GM23248 (cell line): Measurements from ENCODE around the gene ACOX3. TPM values are rescaled to one million over a fixed set of nuclear protein-coding genes. Genes with fewer than 3 reads are reported as not detected.
A peak's percentile ranks its signal among the peaks of the same experiment; 100 is the strongest.

Experiments
- DNase-seq: peaks from one replicate; pipeline ENCODE4 v3.0.0-alpha.2; 2015
- H2AFZ ChIP-seq: fragments of 200-600 bp; sonication (generic); 2 replicates; pipeline ENCODE4 v1.6.1; 2016; ENCODE audit warnings: antibody characterized with exemption
- H3F3A ChIP-seq: fragments of 200-600 bp; sonication (generic); 2 replicates; pipeline ENCODE4 v1.6.1; 2016; ENCODE audit warnings: mild to moderate bottlenecking, antibody characterized with exemption, mixed run types; ENCODE audit not compliant: insufficient read depth
- H3K27ac ChIP-seq: fragments of 200-600 bp; sonication (generic); 2 replicates; pipeline ENCODE4 v1.5.1; 2016; ENCODE audit warnings: mild to moderate bottlenecking
- H3K27me3 ChIP-seq: fragments of 200-600 bp; sonication (generic); replicated peaks from 2 replicates; pipeline ENCODE4 v1.6.1; 2016; ENCODE audit warnings: mild to moderate bottlenecking; ENCODE audit not compliant: insufficient read depth
- H3K36me3 ChIP-seq: fragments of 200-600 bp; sonication (generic); 2 replicates; pipeline ENCODE4 v1.6.1; 2016; ENCODE audit warnings: low read depth, mild to moderate bottlenecking
- H3K4me1 ChIP-seq: fragments of 200-600 bp; sonication (generic); 2 replicates; pipeline ENCODE4 v1.6.1; 2016; ENCODE audit warnings: mild to moderate bottlenecking; ENCODE audit not compliant: insufficient read depth
- H3K4me2 ChIP-seq: fragments of 200-600 bp; sonication (generic); one replicate; pipeline ENCODE4 v1.6.1; 2016; ENCODE audit warnings: mild to moderate bottlenecking; ENCODE audit not compliant: unreplicated experiment
- H3K4me3 ChIP-seq: fragments of 200-600 bp; sonication (generic); 2 replicates; pipeline ENCODE4 v1.5.1; 2016; ENCODE audit warnings: mild to moderate bottlenecking
- H3K79me2 ChIP-seq: fragments of 200-600 bp; sonication (generic); 2 replicates; pipeline ENCODE4 v1.6.1; 2016; ENCODE audit warnings: mild to moderate bottlenecking; ENCODE audit not compliant: insufficient read depth
- H3K9ac ChIP-seq: fragments of 200-600 bp; sonication (generic); 2 replicates; pipeline ENCODE4 v1.6.1; 2016; ENCODE audit warnings: mild to moderate bottlenecking
- H3K9me2 ChIP-seq: fragments of 200-600 bp; sonication (generic); 2 replicates; pipeline ENCODE4 v1.6.1; 2016; ENCODE audit warnings: mixed run types, mild to moderate bottlenecking, moderate library complexity; ENCODE audit not compliant: insufficient read depth
- H3K9me3 ChIP-seq: fragments of 200-600 bp; sonication (generic); one replicate; pipeline ENCODE4 v1.6.1; 2017; ENCODE audit warnings: low read depth
- H4K20me1 ChIP-seq: fragments of 200-600 bp; sonication (generic); 2 replicates; pipeline ENCODE4 v1.6.0; 2016; ENCODE audit not compliant: insufficient read depth
- EZH2 ChIP-seq: fragments of 200-600 bp; sonication (generic); IDR thresholded peaks from 2 replicates; pipeline ENCODE4 v1.6.1; 2018; ENCODE audit warnings: antibody characterized with exemption, mild to moderate bottlenecking; ENCODE audit not compliant: insufficient read depth, poor library complexity, severe bottlenecking
- EZH2phosphoT487 ChIP-seq: fragments of 200-600 bp; sonication (generic); IDR thresholded peaks from 2 replicates; pipeline ENCODE4 v1.6.1; 2018; ENCODE audit warnings: antibody characterized with exemption, moderate library complexity, mild to moderate bottlenecking, low read depth; ENCODE audit not compliant: insufficient read depth
- WGBS, 2 experiments: methylation state at CpG; one replicate each; pipeline ENCODE4 v1.1.6; 2015 to 2017; ENCODE audit warnings: low lambda C conversion rate in 2 of 2, low coverage in 1 of 2; ENCODE audit errors: missing lambda C conversion rate in 2 of 2; 5-methylcytosine and 5-hydroxymethylcytosine counted together
- in situ Hi-C: fragments of 300-500 bp; cut with MboI; formaldehyde crosslinking; loops from 2 replicates; pipeline ENCODE4 v1.15.0; 2020
- polyA plus RNA-seq: library from polyadenylated mRNA; unstranded; fragments of >200 nt; fragmentation: Nextera tagmentation; extraction: Ambion mirVana; gene quantifications from 2 replicates; pipeline ENCODE4 v1.2.1, GENCODE V29; 2016
- total RNA-seq: library from RNA; depleted of rRNA; stranded (reverse); fragments of >200 nt; shearing (Covaris generic); gene quantifications from 2 replicates; pipeline ENCODE4 v1.2.3, GENCODE V29; 2014

Gene ACOX3
- total and polyA plus RNA-seq, 2 experiments from 2014 or later: 24.7 to 33.8 TPM

- Histone ChIP-seq H3K27ac (no peak overlapping the region), H4K20me1 (no peaks in the 10 kb centered on the region), H3K9me3 (no peaks in the 10 kb centered on the region), H3K4me2 (no peak overlapping the region), H3K79me2 (no peaks in the 10 kb centered on the region), H3K27me3 (peaks cover 25% of the 10 kb centered on the region), H2AFZ (no peak overlapping the region), H3K9ac (no peak overlapping the region), H3K36me3 (no peaks in the 10 kb centered on the region), H3K4me3 (no peak overlapping the region), H3K9me2 (no peaks in the 10 kb centered on the region), H3K4me1 (peaks cover 10% of the 10 kb centered on the region), H3F3A (no peaks in the 10 kb centered on the region)
- WGBS, 2 experiments: 61 to 74% methylated on average over 12 of the region's 12 CpGs
- DNase-seq: peak; percentile 68
- no peak for TF ChIP-seq EZH2phosphoT487
- no peak for TF ChIP-seq EZH2
- in situ Hi-C loops: no loop called here
Measured at GRCh38 chr4:8353912-8354453, 86.5 kb downstream of the ACOX3 start.

- peaks cover 25% of the 10 kb centered on the region for H3K27me3 ChIP-seq
- 72 to 77% methylated on average over 9 of the region's 9 CpGs for WGBS, 2 experiments
- no peaks in the 10 kb centered on the region for H3K9me2 ChIP-seq
- no peaks in the 10 kb centered on the region for H3K9me3 ChIP-seq
- H3K79me2 ChIP-seq: no peaks in the 10 kb centered on the region
- H3K4me3 ChIP-seq: no peak overlapping the region
- in situ Hi-C loops: no loop called here
- no peak overlapping the region for H3K9ac ChIP-seq
- TF ChIP-seq EZH2phosphoT487: no peak
- TF ChIP-seq EZH2: no peak
- H3K4me1 ChIP-seq: peaks cover 10% of the 10 kb centered on the region
- no peaks in the 10 kb centered on the region for H3F3A ChIP-seq
- no peaks in the 10 kb centered on the region for H3K36me3 ChIP-seq
- H4K20me1 ChIP-seq: no peaks in the 10 kb centered on the region
- no peak for DNase-seq
- H3K27ac ChIP-seq: no peak overlapping the region
- no peak overlapping the region for H3K4me2 ChIP-seq
- no peak overlapping the region for H2AFZ ChIP-seq
Measured at GRCh38 chr4:8353158-8353669, 87.3 kb downstream of the ACOX3 start.

GRCh38 chr4:8352368-8353157, 88.0 kb downstream of the ACOX3 start:
- Histone ChIP-seq H4K20me1 (no peaks in the 10 kb centered on the region), H3F3A (no peaks in the 10 kb centered on the region), H3K27me3 (peaks cover 23% of the 10 kb centered on the region), H3K9ac (no peak overlapping the region), H3K9me2 (no peaks in the 10 kb centered on the region), H3K4me2 (no peak overlapping the region), H3K9me3 (no peaks in the 10 kb centered on the region), H3K4me1 (peaks cover 10% of the 10 kb centered on the region), H3K79me2 (no peaks in the 10 kb centered on the region), H3K4me3 (no peak overlapping the region), H2AFZ (no peak overlapping the region), H3K27ac (no peak overlapping the region), H3K36me3 (no peaks in the 10 kb centered on the region)
- 73 to 75% methylated on average over 20 of the region's 20 CpGs for WGBS, 2 experiments
- in situ Hi-C loops: no loop called here
- TF ChIP-seq EZH2 (no peak), EZH2phosphoT487 (no peak)
- no peak for DNase-seq

- Histone ChIP-seq H3F3A (no peaks in the 10 kb centered on the region), H3K9me3 (no peaks in the 10 kb centered on the region), H3K4me1 (peaks cover 10% of the 10 kb centered on the region), H3K9ac (no peak overlapping the region), H3K36me3 (no peaks in the 10 kb centered on the region), H3K4me2 (no peak overlapping the region), H3K9me2 (no peaks in the 10 kb centered on the region), H2AFZ (no peak overlapping the region), H3K27me3 (peaks cover 17% of the 10 kb centered on the region), H3K27ac (no peak overlapping the region), H4K20me1 (no peaks in the 10 kb centered on the region), H3K79me2 (no peaks in the 10 kb centered on the region), H3K4me3 (no peak overlapping the region)
- peak; percentile 15 for DNase-seq
- TF ChIP-seq EZH2: no peak
- no peak for TF ChIP-seq EZH2phosphoT487
- 23 to 29% methylated on average over 8 of the region's 8 CpGs for WGBS, 2 experiments
- in situ Hi-C loops: no loop called here
Measured at GRCh38 chr4:8351931-8352367, 88.6 kb downstream of the ACOX3 start.
